GM12873 (cell line): ENCODE results near the gene TMC1.

Experiments used
- TF ChIP-seq, protein P1 (sequence below): IDR thresholded peaks from 2 replicates; pipeline ENCODE4 v1.5.1; 2012; ENCODE audit warnings: low read depth, mild to moderate bottlenecking, moderate library complexity, low read length, control low read depth; ENCODE audit not compliant: insufficient read depth; ENCODE audit errors: missing control alignments

The TMC1 gene

DNA sequence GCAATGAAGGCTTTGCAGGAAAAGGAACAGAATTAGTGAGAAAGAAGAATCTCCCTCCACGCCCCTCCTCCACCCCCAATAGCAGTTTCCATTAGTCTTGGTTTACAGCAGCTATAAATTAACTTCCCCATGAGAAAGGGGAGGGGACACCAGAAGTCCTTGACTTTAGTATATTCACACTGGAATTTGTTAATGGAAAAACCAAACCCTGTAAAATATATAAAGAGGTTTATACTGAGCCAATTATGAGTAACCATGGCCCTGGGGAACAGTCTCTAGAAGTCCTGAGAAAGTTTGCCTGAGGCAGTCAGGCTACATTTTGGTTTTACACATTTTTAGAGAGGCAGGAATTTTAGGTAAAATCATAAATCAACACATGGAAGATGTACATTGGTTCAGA lies 342.9 kb downstream of the TMC1 start:
- TF ChIP-seq, protein P1, sequence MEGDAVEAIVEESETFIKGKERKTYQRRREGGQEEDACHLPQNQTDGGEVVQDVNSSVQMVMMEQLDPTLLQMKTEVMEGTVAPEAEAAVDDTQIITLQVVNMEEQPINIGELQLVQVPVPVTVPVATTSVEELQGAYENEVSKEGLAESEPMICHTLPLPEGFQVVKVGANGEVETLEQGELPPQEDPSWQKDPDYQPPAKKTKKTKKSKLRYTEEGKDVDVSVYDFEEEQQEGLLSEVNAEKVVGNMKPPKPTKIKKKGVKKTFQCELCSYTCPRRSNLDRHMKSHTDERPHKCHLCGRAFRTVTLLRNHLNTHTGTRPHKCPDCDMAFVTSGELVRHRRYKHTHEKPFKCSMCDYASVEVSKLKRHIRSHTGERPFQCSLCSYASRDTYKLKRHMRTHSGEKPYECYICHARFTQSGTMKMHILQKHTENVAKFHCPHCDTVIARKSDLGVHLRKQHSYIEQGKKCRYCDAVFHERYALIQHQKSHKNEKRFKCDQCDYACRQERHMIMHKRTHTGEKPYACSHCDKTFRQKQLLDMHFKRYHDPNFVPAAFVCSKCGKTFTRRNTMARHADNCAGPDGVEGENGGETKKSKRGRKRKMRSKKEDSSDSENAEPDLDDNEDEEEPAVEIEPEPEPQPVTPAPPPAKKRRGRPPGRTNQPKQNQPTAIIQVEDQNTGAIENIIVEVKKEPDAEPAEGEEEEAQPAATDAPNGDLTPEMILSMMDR = no peak

DNA sequence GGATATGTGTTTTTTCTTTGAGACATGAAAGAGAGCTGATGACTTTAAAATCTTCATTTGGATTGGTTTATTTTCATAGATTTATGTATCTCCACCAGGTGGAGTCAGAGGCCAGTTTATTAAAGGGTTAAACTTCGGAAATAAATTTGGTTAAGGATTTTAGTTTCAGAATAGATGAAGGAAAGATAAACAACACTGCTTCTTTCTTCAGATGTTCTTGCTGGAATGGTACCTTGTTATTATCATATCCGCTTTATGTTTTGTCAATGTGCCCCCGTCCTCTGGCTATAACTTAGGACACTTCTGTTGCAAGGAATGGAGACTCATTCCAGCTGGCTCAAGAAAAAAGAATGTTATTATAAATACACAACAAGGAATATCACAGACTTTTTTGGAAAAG lies 350.3 kb downstream of the TMC1 start:
- TF ChIP-seq, protein P1 = peak; percentile 25

GRCh38 chr9:72872718-72873117 lies 351.3 kb downstream of the TMC1 start:
- TF ChIP-seq, protein P1 = no peak

- TF ChIP-seq, protein P1 = no peak
Observed at GRCh38 chr9:72873456-72873855, 352.0 kb downstream of the TMC1 start.

GRCh38 chr9:72874344-72874743 lies 352.9 kb downstream of the TMC1 start:
- TF ChIP-seq, protein P1 = no peak

- TF ChIP-seq, protein P1 = no peak
Observed at GRCh38 chr9:72875221-72875620, 353.8 kb downstream of the TMC1 start.

DNA sequence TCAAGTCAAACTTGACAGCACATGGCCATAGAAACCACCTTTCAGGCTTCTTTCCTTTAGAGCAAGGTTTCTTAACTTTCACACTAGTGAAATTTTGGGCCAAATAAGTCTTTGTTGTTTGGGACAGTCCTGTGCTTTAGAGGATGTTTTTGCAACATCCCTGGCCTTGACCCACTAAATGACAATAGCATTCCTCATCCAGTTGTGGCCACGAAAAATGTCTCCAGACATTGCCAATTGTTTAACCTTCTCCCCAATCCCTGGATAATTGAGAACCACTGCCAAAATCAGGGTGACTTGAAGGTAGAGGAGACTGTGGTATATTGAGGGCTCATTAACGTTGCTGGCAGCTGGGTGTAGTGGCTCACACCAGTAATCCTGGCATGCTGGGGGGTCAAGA lies 359.4 kb downstream of the TMC1 start:
- TF ChIP-seq, protein P1 = no peak

GRCh38 chr9:72882117-72882775 lies 360.8 kb downstream of the TMC1 start:
- TF ChIP-seq, protein P1 = no peak
